Measurements from ENCODE around the gene QRICH2.

QRICH2 gene

DNA sequence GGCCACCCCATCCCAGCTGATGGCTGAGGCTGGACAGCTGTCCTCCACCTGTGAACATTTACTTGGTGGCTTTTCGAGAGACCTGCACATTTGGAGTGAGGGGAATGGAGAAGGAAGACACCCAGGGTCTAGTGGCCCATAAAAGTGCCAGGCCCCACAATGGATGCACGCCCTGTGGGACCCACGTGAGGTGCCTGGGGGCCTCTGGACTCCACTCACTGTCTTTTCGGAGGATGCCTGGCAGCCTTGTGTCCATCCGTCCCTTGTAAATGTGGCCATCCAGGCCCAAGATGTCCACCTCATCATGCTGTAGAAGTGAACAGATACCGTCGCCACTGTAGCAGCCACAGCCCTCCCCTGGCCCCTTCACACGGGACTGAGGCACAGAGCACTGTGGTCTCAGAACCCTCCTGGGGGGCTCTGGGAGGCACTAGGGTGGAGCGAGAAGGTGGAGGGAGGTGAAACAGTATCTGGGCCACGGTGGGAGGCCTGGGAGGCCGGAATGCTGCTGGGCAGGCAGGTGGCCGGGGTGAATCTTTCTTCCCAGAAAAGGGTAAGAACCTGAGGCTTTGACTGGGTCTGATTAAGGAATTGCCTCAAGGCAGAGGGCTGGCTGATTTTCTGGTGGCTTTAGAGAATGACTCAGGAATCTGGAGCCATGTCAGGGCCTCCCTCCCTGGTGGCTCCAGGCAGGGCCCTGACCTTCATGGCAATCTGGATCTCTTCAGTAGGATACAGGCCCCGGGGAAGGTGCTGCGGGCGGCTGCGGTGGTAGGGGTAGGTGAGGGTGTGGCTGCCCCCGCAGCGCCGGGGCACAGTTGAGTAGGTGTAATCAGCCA, 31.4 kb downstream of the QRICH2 start:
- Histone ChIP-seq H3K79me2 (ENCODE audit: insufficient read depth, low read length) (no peaks in the 10 kb centered on the region), H3K4me3 (ENCODE audit: low read depth in 1 of 2, low read length in 2 of 2) (no peak overlapping the region), H4K20me1 (ENCODE audit: insufficient read depth, low read length) (peaks cover 2% of the 10 kb centered on the region), H3K27me3 (ENCODE audit: insufficient read depth, low read length, poor library complexity) (no peaks in the 10 kb centered on the region), H3K4me1 (ENCODE audit: insufficient read depth, low read length) (no peaks in the 10 kb centered on the region), H3K9ac (ENCODE audit: low read depth, low read length) (no peak overlapping the region), H3K4me2 (ENCODE audit: insufficient read depth, low read length) (no peak overlapping the region), H3K36me3 (ENCODE audit: insufficient read depth, low read length) (peaks cover 3% of the 10 kb centered on the region), H3K9me3 (ENCODE audit: insufficient read depth, low read length, severe bottlenecking) (no peaks in the 10 kb centered on the region), H2AFZ (ENCODE audit: low read depth, low read length) (no peak overlapping the region), H3K27ac (ENCODE audit: low read length) (no peak overlapping the region)
- TF ChIP-seq, protein P1, sequence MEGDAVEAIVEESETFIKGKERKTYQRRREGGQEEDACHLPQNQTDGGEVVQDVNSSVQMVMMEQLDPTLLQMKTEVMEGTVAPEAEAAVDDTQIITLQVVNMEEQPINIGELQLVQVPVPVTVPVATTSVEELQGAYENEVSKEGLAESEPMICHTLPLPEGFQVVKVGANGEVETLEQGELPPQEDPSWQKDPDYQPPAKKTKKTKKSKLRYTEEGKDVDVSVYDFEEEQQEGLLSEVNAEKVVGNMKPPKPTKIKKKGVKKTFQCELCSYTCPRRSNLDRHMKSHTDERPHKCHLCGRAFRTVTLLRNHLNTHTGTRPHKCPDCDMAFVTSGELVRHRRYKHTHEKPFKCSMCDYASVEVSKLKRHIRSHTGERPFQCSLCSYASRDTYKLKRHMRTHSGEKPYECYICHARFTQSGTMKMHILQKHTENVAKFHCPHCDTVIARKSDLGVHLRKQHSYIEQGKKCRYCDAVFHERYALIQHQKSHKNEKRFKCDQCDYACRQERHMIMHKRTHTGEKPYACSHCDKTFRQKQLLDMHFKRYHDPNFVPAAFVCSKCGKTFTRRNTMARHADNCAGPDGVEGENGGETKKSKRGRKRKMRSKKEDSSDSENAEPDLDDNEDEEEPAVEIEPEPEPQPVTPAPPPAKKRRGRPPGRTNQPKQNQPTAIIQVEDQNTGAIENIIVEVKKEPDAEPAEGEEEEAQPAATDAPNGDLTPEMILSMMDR (IDR thresholded peaks at IDR 0.05; ENCODE audit: borderline replicate concordance, extremely low read depth, low read length, poor library complexity, severe bottlenecking) = no peak
- TF ChIP-seq EZH2 (IDR thresholded peaks at IDR 0.05; ENCODE audit: borderline replicate concordance, low read depth, low read length, severe bottlenecking) = no peak
- DNase-seq = no peak
- no peak for ATAC-seq (ENCODE audit: insufficient read depth, low read depth)

DNA sequence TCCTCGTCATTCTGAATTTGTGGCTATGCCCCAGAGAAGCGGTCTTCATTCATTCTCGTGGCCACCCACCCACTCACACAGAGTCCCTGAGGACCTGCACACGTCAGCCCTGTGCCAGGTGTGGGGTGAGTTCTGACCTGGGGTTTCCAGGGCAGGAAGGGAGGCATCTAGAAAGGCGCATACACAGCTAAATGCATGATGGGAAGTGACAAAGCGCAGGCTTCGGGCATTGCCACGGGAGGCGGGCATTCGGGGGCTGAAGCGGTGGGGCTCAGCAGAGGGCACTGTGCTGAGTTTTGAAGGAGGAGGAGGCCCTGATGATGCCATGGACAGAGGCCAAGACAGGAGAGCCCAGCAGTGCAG, 32.0 kb downstream of the QRICH2 start:
- Histone ChIP-seq H4K20me1 (ENCODE audit: insufficient read depth, low read length) (peaks cover 8% of the 10 kb centered on the region), H3K4me1 (ENCODE audit: insufficient read depth, low read length) (0 out of 2 replicates have a peak, but pooled peaks cover 1% of the 10 kb centered on the region), H2AFZ (ENCODE audit: low read depth, low read length) (no peak overlapping the region), H3K4me3 (ENCODE audit: low read depth in 1 of 2, low read length in 2 of 2) (no peak overlapping the region), H3K9me3 (ENCODE audit: insufficient read depth, low read length, severe bottlenecking) (no peaks in the 10 kb centered on the region), H3K9ac (ENCODE audit: low read depth, low read length) (no peak overlapping the region), H3K4me2 (ENCODE audit: insufficient read depth, low read length) (no peak overlapping the region), H3K79me2 (ENCODE audit: insufficient read depth, low read length) (no peaks in the 10 kb centered on the region), H3K27ac (ENCODE audit: low read length) (no peak overlapping the region), H3K27me3 (ENCODE audit: insufficient read depth, low read length, poor library complexity) (no peaks in the 10 kb centered on the region), H3K36me3 (ENCODE audit: insufficient read depth, low read length) (peaks cover 9% of the 10 kb centered on the region)
- no peak for DNase-seq
- no peak for ATAC-seq (ENCODE audit: insufficient read depth, low read depth)
- no peak for TF ChIP-seq EZH2 (IDR thresholded peaks at IDR 0.05; ENCODE audit: borderline replicate concordance, low read depth, low read length, severe bottlenecking)
- TF ChIP-seq, protein P1 (IDR thresholded peaks at IDR 0.05; ENCODE audit: borderline replicate concordance, extremely low read depth, low read length, poor library complexity, severe bottlenecking) = no peak

DNA sequence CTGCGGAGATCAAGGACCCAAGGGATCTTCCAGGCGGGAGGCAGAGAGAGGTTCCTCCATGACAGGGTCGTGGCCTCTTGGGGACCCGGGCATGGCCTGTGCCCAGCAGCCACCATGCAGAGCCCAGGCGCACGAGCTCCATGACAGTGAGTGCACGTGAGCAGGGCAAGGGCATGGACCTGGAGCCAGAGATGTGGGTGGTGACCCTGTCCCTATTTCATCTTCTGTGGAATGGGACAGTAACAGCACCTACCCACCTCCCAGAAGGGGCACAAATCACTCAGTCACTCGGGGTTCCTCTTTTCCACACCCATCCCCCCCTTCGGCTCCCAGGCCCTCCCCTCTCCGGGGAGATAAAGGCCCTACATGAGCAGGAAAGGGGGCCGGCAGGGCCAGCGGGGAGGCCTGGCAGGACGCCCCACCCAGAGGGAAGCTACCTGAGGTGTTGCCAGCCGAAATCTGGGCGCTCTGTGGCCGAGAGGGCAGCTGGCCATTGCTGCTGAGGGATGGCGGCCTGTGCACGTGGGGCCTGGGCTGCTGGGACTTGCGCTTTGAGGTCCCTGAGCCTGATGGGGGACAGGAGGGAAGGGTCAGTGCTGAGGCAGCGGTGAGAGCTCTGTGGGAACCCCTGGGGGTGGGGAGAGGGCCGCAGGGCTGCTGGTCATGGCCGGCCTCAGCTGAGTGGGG, 32.6 kb downstream of the QRICH2 start:
- H3K4me2 ChIP-seq (ENCODE audit: insufficient read depth, low read length) = no peak overlapping the region
- peaks cover 13% of the 10 kb centered on the region for H4K20me1 ChIP-seq (ENCODE audit: insufficient read depth, low read length)
- no peak overlapping the region for H3K4me3 ChIP-seq (ENCODE audit: low read depth in 1 of 2, low read length in 2 of 2)
- H2AFZ ChIP-seq (ENCODE audit: low read depth, low read length) = no peak overlapping the region
- no peak overlapping the region; the same call in 1 of the 2 replicates for H3K27ac ChIP-seq (ENCODE audit: low read length)
- DNase-seq (no peak), ATAC-seq (ENCODE audit: insufficient read depth, low read depth) (no peak)
- H3K36me3 ChIP-seq (ENCODE audit: insufficient read depth, low read length) = peaks cover 14% of the 10 kb centered on the region
- H3K9ac ChIP-seq (ENCODE audit: low read depth, low read length) = no peak overlapping the region
- no peaks in the 10 kb centered on the region for H3K9me3 ChIP-seq (ENCODE audit: insufficient read depth, low read length, severe bottlenecking)
- TF ChIP-seq, protein P1 (IDR thresholded peaks at IDR 0.05; ENCODE audit: borderline replicate concordance, extremely low read depth, low read length, poor library complexity, severe bottlenecking) = no peak
- TF ChIP-seq EZH2 (IDR thresholded peaks at IDR 0.05; ENCODE audit: borderline replicate concordance, low read depth, low read length, severe bottlenecking) = no peak
- 0 out of 2 replicates have a peak, but pooled peaks cover 6% of the 10 kb centered on the region for H3K4me1 ChIP-seq (ENCODE audit: insufficient read depth, low read length)
- H3K79me2 ChIP-seq (ENCODE audit: insufficient read depth, low read length) = peaks cover 5% of the 10 kb centered on the region; the same call in 1 of the 2 replicates
- no peaks in the 10 kb centered on the region for H3K27me3 ChIP-seq (ENCODE audit: insufficient read depth, low read length, poor library complexity)
